ENCODE data around the gene PRDM16. TPM values are rescaled to one million over a fixed set of nuclear protein-coding genes. Genes with fewer than 3 reads are reported as not detected.

The PRDM16 gene
- total RNA-seq, 2 experiments from 2014 or later = not detected

DNA sequence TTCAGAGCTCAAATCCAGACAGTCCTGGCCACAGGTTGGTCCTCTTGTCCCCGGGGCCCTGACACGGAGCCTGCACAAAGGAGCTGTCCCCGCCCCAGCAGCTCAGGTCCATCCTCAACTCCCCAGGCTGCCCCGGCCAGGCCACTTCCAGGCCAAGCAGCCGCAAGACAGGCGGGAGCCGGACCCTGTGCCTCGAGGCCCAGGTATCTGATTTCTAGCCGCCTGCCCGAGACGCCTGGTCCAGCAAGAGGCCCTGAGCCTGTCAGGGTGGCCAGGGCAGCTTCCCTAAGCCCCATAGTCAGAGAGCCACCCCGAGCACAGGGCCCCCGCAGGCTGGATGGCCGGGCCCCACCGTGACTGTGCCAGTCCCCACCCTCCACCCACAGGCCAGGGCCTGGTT, 165.3 kb downstream of the PRDM16 start:
- Histone ChIP-seq H3K27ac (ENCODE audit: low read depth, low read length, poor library complexity, severe bottlenecking) (no peak overlapping the region), H3K4me2 (ENCODE audit: low read length) (no peak overlapping the region), H3K9me2 (ENCODE audit: insufficient read depth, low read length) (no peaks in the 10 kb centered on the region), H3K79me2 (ENCODE audit: insufficient read depth, low read depth, low read length) (no peaks in the 10 kb centered on the region), H2AFZ (ENCODE audit: low read length) (no peak overlapping the region), H3K9me3 (ENCODE audit: low read length) (no peaks in the 10 kb centered on the region), H3K4me1 (ENCODE audit: insufficient read depth, low read length, poor library complexity, severe bottlenecking) (no peaks in the 10 kb centered on the region), H4K20me1 (ENCODE audit: insufficient read depth, low read length) (no peaks in the 10 kb centered on the region), H3K36me3 (ENCODE audit: insufficient read depth, low read length) (no peaks in the 10 kb centered on the region), H3K4me3 (ENCODE audit: low read depth, low read length, poor library complexity, severe bottlenecking) (no peak overlapping the region)
- no TSS peak for BruUV-seq (replicated peaks)
- no peak for DNase-seq (ENCODE audit: low spot score)
- ChIA-PET CTCF (ENCODE audit: unreplicated experiment) (no interaction called here), POLR2A (no interaction called here)
- intact Hi-C loops (cut with micrococcal nuclease; ENCODE audit: unreplicated experiment) = no loop called here
- TF ChIP-seq, protein P1, sequence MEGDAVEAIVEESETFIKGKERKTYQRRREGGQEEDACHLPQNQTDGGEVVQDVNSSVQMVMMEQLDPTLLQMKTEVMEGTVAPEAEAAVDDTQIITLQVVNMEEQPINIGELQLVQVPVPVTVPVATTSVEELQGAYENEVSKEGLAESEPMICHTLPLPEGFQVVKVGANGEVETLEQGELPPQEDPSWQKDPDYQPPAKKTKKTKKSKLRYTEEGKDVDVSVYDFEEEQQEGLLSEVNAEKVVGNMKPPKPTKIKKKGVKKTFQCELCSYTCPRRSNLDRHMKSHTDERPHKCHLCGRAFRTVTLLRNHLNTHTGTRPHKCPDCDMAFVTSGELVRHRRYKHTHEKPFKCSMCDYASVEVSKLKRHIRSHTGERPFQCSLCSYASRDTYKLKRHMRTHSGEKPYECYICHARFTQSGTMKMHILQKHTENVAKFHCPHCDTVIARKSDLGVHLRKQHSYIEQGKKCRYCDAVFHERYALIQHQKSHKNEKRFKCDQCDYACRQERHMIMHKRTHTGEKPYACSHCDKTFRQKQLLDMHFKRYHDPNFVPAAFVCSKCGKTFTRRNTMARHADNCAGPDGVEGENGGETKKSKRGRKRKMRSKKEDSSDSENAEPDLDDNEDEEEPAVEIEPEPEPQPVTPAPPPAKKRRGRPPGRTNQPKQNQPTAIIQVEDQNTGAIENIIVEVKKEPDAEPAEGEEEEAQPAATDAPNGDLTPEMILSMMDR (conservative IDR thresholded peaks at IDR 0.05; ENCODE audit: low read length) = no peak
- TF ChIP-seq EZH2phosphoT487 (IDR thresholded peaks at IDR 0.05; ENCODE audit: borderline replicate concordance, low read depth, low read length) = no peak

DNA sequence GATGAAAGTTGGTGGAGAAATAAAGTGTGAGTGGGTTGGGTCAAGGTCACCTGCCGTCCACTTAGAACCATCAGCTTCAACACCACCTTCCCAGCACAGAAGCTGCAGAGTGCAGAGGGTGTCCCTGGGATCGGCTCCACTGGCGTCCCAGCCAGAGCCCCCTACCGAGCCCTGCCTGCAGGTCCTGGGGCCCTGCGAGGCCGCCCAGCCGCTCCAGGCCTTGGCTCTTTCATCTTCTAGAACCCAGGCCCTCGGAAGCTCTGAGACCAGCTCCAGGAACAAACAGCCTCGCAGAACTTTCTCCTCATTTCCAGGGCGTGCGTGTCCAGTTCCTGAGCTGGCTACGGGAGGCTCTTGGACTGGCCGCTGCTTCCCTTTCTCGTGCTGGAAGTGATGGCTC, 166.0 kb downstream of the PRDM16 start:
- Histone ChIP-seq H3K27ac (ENCODE audit: low read depth, low read length, poor library complexity, severe bottlenecking) (no peak overlapping the region), H3K4me3 (ENCODE audit: low read depth, low read length, poor library complexity, severe bottlenecking) (no peak overlapping the region), H3K4me2 (ENCODE audit: low read length) (no peak overlapping the region), H3K9me2 (ENCODE audit: insufficient read depth, low read length) (no peaks in the 10 kb centered on the region), H3K79me2 (ENCODE audit: insufficient read depth, low read depth, low read length) (no peaks in the 10 kb centered on the region), H2AFZ (ENCODE audit: low read length) (no peak overlapping the region), H3K9me3 (ENCODE audit: low read length) (no peaks in the 10 kb centered on the region), H3K36me3 (ENCODE audit: insufficient read depth, low read length) (no peaks in the 10 kb centered on the region), H4K20me1 (ENCODE audit: insufficient read depth, low read length) (no peaks in the 10 kb centered on the region), H3K4me1 (ENCODE audit: insufficient read depth, low read length, poor library complexity, severe bottlenecking) (no peaks in the 10 kb centered on the region)
- BruUV-seq (replicated peaks) = no TSS peak
- CTCF ChIA-PET (ENCODE audit: unreplicated experiment) = no interaction called here
- TF ChIP-seq, protein P1 (conservative IDR thresholded peaks at IDR 0.05; ENCODE audit: low read length) = no peak
- no peak for TF ChIP-seq EZH2phosphoT487 (IDR thresholded peaks at IDR 0.05; ENCODE audit: borderline replicate concordance, low read depth, low read length)
- intact Hi-C loops (cut with micrococcal nuclease; ENCODE audit: unreplicated experiment) = no loop called here
- POLR2A ChIA-PET = no interaction called here
- DNase-seq (ENCODE audit: low spot score) = no peak

DNA sequence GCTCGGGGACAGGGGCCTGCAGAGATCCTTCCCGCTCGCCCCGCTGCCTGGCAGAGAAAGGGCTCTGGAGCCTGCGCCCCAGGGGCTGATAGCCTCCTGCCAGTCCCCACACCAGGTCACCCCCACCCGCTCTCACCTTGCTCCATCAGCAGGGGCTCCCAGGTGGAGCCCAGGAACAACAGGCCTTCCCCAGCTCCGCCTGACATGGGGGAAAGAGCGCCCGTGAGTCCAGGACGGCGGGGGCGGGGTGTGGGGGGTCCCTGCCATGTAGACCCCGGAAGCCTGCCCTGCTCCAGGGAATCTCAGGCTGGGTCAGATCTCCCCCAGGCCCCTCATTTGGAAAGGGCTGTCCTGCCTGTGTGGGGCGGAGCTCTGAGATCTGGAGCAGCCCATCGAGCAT, 166.5 kb downstream of the PRDM16 start:
- TF ChIP-seq, protein P1 (conservative IDR thresholded peaks at IDR 0.05; ENCODE audit: low read length) = no peak
- no peak for TF ChIP-seq EZH2phosphoT487 (IDR thresholded peaks at IDR 0.05; ENCODE audit: borderline replicate concordance, low read depth, low read length)
- Histone ChIP-seq H3K9me3 (ENCODE audit: low read length) (no peaks in the 10 kb centered on the region), H4K20me1 (ENCODE audit: insufficient read depth, low read length) (no peaks in the 10 kb centered on the region), H2AFZ (ENCODE audit: low read length) (no peak overlapping the region), H3K4me3 (ENCODE audit: low read depth, low read length, poor library complexity, severe bottlenecking) (no peak overlapping the region), H3K9me2 (ENCODE audit: insufficient read depth, low read length) (no peaks in the 10 kb centered on the region), H3K4me1 (ENCODE audit: insufficient read depth, low read length, poor library complexity, severe bottlenecking) (no peaks in the 10 kb centered on the region), H3K27ac (ENCODE audit: low read depth, low read length, poor library complexity, severe bottlenecking) (no peak overlapping the region), H3K36me3 (ENCODE audit: insufficient read depth, low read length) (no peaks in the 10 kb centered on the region), H3K79me2 (ENCODE audit: insufficient read depth, low read depth, low read length) (no peaks in the 10 kb centered on the region), H3K4me2 (ENCODE audit: low read length) (no peak overlapping the region)
- intact Hi-C loops (cut with micrococcal nuclease; ENCODE audit: unreplicated experiment) = no loop called here
- DNase-seq (ENCODE audit: low spot score) = no peak
- BruUV-seq (replicated peaks) = no TSS peak
- ChIA-PET CTCF (ENCODE audit: unreplicated experiment) (no interaction called here), POLR2A (no interaction called here)
